ENCODE data around the gene CACNA2D3. TPM values are rescaled to one million over a fixed set of nuclear protein-coding genes. Genes with fewer than 3 reads are reported as not detected.
A peak's percentile ranks its signal among the peaks of the same experiment; 100 is the strongest.

The CACNA2D3 gene
- total RNA-seq, 1 experiment from 2014 or later = not detected

- no peak for ATAC-seq
- H3K4me3 ChIP-seq (ENCODE audit: low read length) = no peak overlapping the region
Observed at GRCh38 chr3:54901906-54902685, 779.7 kb downstream of the CACNA2D3 start.

GRCh38 chr3:54905261-54905888 lies 783.0 kb downstream of the CACNA2D3 start:
- intact Hi-C loops (cut with micrococcal nuclease) = loop anchor here (1.0 kb wide), 1 partner anchor 35 kb away; no protein-coding TSS in a partner anchor
- CTCF ChIA-PET = no interaction called here
- Histone ChIP-seq H3K9me3 (ENCODE audit: low read length) (no peaks in the 10 kb centered on the region), H3K27ac (ENCODE audit: low read length) (no peak overlapping the region), H3K9ac (ENCODE audit: low read length) (no peak overlapping the region), H3K79me2 (ENCODE audit: low read length) (no peaks in the 10 kb centered on the region), H3K27me3 (ENCODE audit: low read length) (no peaks in the 10 kb centered on the region), H3K4me1 (ENCODE audit: insufficient read depth, low read length) (no peaks in the 10 kb centered on the region), H3K4me3 (ENCODE audit: low read length) (no peak overlapping the region), H3K4me2 (ENCODE audit: low read length) (no peak overlapping the region), H3F3A (ENCODE audit: low read length, unreplicated experiment) (no peaks in the 10 kb centered on the region), H3K9me2 (replicated peaks; ENCODE audit: low read length) (no peaks in the 10 kb centered on the region), H3K36me3 (ENCODE audit: low read depth, low read length) (no peaks in the 10 kb centered on the region), H2AFZ (ENCODE audit: low read length) (no peak overlapping the region), H4K20me1 (ENCODE audit: low read length) (no peaks in the 10 kb centered on the region)
- ATAC-seq (peak; percentile 49; the same call in 1 of the 2 replicates), DNase-seq (no peak)
- BruUV-seq (replicated peaks) = no TSS peak
- POLR2A ChIA-PET (ENCODE audit: unreplicated experiment) = no interaction called here
- TF ChIP-seq EZH2 (IDR thresholded peaks at IDR 0.05; ENCODE audit: low read length, unreplicated experiment) = no peak
- TF ChIP-seq EZH2phosphoT487 (IDR thresholded peaks at IDR 0.05; ENCODE audit: borderline replicate concordance, low read length) = no peak
- TF ChIP-seq CTCF (conservative IDR thresholded peaks at IDR 0.05; ENCODE audit: low read depth, low read length) = no peak

More at GRCh38 chr3:54901906-54902685, 779.7 kb downstream of the CACNA2D3 start:
- Histone ChIP-seq H3K9me2 (replicated peaks; ENCODE audit: low read length) (no peaks in the 10 kb centered on the region), H3K4me1 (ENCODE audit: insufficient read depth, low read length) (peaks cover 13% of the 10 kb centered on the region), H3K79me2 (ENCODE audit: low read length) (no peaks in the 10 kb centered on the region), H3K4me2 (ENCODE audit: low read length) (no peak overlapping the region), H4K20me1 (ENCODE audit: low read length) (no peaks in the 10 kb centered on the region), H3K9me3 (ENCODE audit: low read length) (no peaks in the 10 kb centered on the region), H3F3A (ENCODE audit: low read length, unreplicated experiment) (no peaks in the 10 kb centered on the region), H3K27ac (ENCODE audit: low read length) (no peak overlapping the region), H3K36me3 (ENCODE audit: low read depth, low read length) (no peaks in the 10 kb centered on the region), H3K27me3 (ENCODE audit: low read length) (no peaks in the 10 kb centered on the region), H3K9ac (ENCODE audit: low read length) (no peak overlapping the region), H2AFZ (ENCODE audit: low read length) (no peak overlapping the region)
- CTCF ChIA-PET = no interaction called here
- no peak for DNase-seq
- POLR2A ChIA-PET (ENCODE audit: unreplicated experiment) = no interaction called here
- no peak for TF ChIP-seq CTCF (conservative IDR thresholded peaks at IDR 0.05; ENCODE audit: low read depth, low read length)
- TF ChIP-seq EZH2phosphoT487 (IDR thresholded peaks at IDR 0.05; ENCODE audit: borderline replicate concordance, low read length) = no peak
- no peak for TF ChIP-seq EZH2 (IDR thresholded peaks at IDR 0.05; ENCODE audit: low read length, unreplicated experiment)
- intact Hi-C loops (cut with micrococcal nuclease) = no loop called here
- no TSS peak for BruUV-seq (replicated peaks)

- no peaks in the 10 kb centered on the region for H3K27me3 ChIP-seq (ENCODE audit: low read length)
- no peaks in the 10 kb centered on the region for H3K79me2 ChIP-seq (ENCODE audit: low read length)
- no peak overlapping the region for H3K9ac ChIP-seq (ENCODE audit: low read length)
- H3K36me3 ChIP-seq (ENCODE audit: low read depth, low read length) = no peaks in the 10 kb centered on the region
- ChIA-PET POLR2A (ENCODE audit: unreplicated experiment) (no interaction called here), CTCF (no interaction called here)
- H3K4me3 ChIP-seq (ENCODE audit: low read length) = no peak overlapping the region
- BruUV-seq (replicated peaks) = no TSS peak
- DNase-seq (no peak), ATAC-seq (no peak)
- TF ChIP-seq CTCF (conservative IDR thresholded peaks at IDR 0.05; ENCODE audit: low read depth, low read length) (no peak), EZH2phosphoT487 (IDR thresholded peaks at IDR 0.05; ENCODE audit: borderline replicate concordance, low read length) (no peak), EZH2 (IDR thresholded peaks at IDR 0.05; ENCODE audit: low read length, unreplicated experiment) (no peak)
- no peaks in the 10 kb centered on the region for H3K4me1 ChIP-seq (ENCODE audit: insufficient read depth, low read length)
- intact Hi-C loops (cut with micrococcal nuclease) = loop anchor here (1.0 kb wide), 1 partner anchor 36 kb away; no protein-coding TSS in a partner anchor
- no peaks in the 10 kb centered on the region for H3K9me2 ChIP-seq (replicated peaks; ENCODE audit: low read length)
- H3K9me3 ChIP-seq (ENCODE audit: low read length) = no peaks in the 10 kb centered on the region
- H3K4me2 ChIP-seq (ENCODE audit: low read length) = no peak overlapping the region
- H3K27ac ChIP-seq (ENCODE audit: low read length) = no peak overlapping the region
- H3F3A ChIP-seq (ENCODE audit: low read length, unreplicated experiment) = no peaks in the 10 kb centered on the region
- no peaks in the 10 kb centered on the region for H4K20me1 ChIP-seq (ENCODE audit: low read length)
- no peak overlapping the region for H2AFZ ChIP-seq (ENCODE audit: low read length)
Observed at GRCh38 chr3:54905920-54906319, 783.6 kb downstream of the CACNA2D3 start.
